GM19395 (cell line): ENCODE data around the gene CLIP1.
"Not testable (repeated sequence)": the region's sequence is repeated elsewhere in the genome, so short reads cannot be mapped to it uniquely, and the experiment has no call there.

Experiments
- ATAC-seq: cut with Tn5 transposase; IDR thresholded peaks from one replicate; pipeline ENCODE4 v1.9.1; 2021; ENCODE audit warnings: mild to moderate bottlenecking, moderate library complexity; ENCODE audit not compliant: unreplicated experiment

Gene CLIP1

DNA sequence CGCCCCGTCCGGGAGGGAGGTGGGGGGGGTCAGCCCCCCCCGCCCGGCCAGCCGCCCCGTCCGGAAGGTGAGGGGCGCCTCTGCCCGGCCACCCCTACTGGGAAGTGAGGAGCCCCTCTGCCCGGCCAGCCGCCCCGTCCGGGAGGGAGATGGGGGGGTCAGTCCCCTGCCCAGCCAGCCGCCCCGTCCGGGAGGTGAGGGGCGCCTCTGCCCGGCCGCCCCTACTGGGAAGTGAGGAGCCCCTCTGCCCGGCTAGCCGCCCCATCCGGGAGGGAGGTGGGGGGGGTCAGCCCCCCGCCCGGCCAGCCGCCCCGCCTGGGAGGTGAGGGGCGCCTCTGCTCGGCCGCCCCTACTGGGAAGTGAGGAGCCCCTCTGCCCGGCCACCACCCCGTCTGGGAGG is 64.9 kb downstream of the CLIP1 start:
- ATAC-seq: not testable (repeated sequence)

DNA sequence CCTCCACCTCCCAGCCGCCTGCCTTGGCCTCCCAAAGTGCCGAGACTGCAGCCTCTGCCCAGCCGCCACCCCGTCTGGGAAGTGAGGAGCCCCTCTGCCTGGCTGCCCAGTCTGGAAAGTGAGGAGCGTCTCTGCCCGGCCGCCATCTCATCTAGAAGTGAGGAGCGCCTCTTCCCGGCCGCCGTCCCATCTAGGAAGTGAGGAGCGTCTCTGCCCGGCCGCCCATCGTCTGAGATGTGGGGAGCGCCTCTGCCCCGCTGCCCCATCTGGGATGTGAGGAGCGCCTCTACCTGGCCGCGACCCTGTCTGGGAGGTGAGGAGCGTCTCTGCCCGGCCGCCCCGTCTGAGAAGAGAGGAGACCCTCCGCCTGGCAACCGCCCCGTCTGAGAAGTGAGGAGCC is 65.5 kb downstream of the CLIP1 start:
- ATAC-seq: not testable (repeated sequence)

DNA sequence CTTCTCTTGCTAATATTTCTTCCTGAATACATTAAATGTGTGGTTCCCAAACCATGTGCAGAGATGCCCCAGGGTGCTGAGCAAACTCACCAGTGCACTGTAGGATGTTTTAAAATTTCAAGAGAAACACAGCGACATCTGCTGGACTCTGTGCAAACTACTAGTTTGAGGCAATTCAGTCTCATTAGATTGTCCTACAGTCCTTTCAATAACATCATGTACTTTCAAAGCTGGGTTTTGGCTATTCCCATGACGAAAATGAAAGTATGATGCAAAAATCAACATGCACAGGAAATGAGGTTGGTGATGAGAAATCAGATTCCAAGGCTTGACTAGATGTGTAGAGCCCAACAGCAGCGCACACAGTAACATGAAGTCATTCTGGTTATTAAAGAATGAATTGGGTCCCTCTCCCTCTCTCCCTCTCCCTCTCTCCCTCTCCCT is 66.3 kb downstream of the CLIP1 start:
- ATAC-seq: no peak

DNA sequence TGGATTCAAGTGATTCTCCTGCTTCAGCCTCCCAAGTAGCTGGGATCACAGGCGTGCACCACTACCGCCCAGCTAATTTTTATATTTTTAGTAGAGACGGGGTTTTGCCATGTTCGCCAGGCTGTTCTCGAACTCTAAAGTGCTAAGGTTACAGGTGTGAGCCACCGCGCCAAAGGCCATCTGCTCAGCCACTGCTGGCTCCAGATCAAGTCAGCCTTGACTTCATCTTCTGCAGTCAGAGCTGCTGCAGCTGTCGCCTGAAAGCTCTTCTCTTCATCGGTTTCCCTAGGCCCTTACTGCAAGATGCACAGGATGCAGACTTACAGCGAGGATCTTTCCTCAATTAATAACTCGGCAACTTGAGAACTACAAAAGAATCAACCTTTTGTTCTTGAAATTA is 66.8 kb downstream of the CLIP1 start:
- ATAC-seq: no peak

DNA sequence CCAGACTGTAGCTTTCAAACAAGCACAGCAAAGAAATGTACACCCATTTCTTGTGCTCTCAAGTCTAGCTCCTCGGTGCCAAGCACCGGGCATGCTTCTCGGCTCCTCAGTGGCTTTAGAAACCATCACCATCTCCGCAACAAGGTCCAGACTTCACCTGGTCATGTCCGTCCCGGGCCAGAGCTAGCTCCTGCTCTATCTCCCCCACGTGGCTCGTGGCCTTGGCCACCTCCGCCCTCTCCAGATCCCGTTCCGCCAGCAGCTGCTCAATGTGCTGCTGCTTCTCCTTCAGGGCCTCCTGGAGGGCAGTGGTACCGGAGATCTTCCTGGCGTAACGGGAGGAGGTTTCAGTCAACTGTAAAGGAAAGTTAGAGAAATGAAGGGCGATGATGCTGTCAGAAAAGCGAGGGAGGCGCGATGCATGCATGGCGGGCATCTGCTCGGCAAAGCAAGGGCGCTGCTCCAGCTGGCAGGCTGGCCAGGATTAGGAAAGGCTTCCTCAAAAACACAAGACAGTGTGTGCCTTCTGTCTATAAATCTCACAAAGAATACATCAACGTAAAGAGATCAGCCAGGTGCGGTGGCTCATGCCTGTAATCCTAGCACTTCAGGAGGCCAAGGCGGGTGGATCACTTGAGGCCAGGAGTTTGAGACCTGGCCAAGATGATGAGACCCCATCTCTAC is 67.4 kb downstream of the CLIP1 start:
- no peak for ATAC-seq

DNA sequence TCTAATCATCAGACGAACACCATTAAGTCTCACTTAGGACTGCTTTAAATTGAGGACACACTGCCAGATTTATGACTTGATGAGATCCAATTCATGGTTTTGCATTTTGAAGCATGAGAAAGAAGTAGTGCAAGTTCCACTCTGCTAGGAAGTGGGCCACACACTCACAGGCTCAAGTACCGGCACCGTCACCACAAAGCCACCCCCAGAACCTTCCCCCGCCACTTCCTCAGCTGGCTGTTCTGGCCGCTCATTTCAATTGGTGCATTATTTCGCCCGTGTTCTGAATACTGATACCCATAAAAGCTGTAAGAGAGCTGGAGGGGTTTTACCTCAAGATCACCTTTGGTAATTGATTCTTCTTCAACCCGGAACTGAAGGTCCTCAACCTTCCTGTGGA is 70.1 kb downstream of the CLIP1 start:
- ATAC-seq: no peak

DNA sequence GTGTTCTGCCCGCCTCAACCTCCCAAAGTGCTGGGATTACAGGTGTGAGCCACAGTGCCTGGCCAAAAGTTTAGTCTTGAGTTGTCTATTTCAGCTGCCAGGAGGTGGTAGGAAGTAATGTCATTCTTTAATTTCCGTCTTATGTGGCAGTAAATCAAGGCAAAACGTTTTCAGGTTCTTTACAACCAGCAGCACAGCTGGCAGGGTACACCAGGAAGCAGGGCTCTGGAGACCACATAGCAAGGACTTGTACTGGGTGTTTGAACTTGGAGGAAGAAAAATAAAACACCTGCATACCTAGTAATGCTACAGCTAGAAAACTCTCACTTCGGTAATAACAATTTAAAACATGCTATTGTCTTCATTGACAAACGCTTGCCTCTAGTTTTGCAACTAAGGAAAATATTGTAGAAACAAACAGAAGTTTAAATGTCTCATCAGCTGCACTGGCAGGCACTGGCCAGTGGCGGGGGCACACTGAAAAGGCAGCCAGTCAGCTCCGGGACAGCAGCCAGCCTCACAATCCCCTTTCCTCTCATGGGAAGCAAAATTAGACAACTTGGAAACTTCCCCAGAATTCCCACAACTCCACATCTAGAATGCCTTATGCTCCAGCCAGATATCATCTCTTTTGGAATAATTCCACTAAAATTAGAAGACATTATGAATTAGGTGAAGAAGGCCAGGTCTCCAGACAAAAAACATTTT is 72.2 kb downstream of the CLIP1 start:
- no peak for ATAC-seq

DNA sequence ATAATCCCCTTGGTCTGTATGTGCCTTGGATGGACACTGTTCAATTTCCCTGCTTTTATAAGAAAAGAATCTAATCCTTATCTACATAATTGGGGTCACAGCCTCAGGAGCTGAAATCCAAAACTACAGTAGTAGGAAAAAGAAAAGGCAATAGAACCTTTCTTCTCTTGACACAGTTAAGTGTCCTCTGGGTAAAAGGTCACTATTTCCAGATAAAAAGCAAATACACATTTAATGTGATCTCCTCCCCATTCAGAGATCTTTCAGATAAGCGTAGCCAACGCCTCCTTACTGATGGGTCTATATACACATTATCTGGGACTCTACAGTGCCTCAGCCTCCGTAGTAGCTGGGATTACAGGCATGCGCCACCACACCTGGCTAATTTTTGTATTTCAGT is 73.4 kb downstream of the CLIP1 start:
- no peak for ATAC-seq

DNA sequence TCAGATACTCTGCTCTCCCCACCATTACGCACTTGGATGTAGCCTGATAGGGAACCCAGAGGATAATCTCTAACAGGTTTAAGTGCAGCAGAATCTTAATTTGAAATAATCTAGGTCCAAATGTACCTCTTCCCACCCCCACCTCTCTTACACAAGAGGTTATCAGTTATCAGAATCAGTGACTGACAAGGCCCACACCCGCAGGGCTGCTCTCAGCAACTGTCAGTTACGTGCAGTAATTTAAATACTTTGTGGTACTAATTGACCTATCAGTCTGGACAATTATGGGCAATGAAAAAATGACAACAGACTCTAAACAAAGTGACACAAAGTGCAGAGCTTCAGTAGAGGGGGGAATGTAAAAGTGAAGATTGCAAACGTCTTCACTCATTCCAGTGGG is 74.0 kb downstream of the CLIP1 start:
- no peak for ATAC-seq

DNA sequence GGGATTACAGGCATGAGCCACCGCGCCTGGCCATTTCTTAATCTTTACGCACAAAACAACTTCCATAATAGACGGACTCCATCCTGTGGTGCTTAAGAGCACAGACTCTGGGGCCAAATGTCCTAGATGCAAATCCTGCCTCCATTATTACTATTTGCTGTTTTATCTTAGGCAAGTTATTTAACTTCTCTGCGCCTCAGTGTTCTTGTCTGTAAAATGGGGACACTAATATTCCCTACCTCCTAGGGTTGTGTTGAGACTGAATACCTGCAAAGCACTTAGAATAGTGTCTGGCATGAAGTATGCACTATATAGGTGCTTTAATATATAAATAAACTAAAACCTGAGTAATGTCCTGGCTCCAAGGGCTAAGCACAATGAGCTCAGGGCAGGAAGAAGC is 76.4 kb downstream of the CLIP1 start:
- no peak for ATAC-seq

DNA sequence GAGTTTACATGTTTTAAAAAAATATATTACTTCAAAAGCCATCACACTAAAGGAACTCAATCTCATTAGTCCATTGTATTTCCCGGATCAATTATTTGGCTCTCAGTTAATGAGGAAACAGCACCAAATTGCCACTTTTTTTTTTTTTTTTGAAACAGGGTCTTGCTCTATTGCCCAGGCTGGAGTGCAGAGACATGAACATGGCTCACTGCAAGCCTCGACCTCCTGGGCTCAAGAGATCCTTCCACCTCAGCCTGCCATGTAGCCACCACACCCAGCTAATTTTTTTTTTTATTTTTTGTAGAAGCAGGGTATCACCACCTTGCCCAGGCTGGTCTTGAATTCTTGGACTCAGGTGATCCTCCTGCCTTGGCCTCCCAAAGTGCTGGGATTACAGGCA is 77.4 kb downstream of the CLIP1 start:
- no peak for ATAC-seq

DNA sequence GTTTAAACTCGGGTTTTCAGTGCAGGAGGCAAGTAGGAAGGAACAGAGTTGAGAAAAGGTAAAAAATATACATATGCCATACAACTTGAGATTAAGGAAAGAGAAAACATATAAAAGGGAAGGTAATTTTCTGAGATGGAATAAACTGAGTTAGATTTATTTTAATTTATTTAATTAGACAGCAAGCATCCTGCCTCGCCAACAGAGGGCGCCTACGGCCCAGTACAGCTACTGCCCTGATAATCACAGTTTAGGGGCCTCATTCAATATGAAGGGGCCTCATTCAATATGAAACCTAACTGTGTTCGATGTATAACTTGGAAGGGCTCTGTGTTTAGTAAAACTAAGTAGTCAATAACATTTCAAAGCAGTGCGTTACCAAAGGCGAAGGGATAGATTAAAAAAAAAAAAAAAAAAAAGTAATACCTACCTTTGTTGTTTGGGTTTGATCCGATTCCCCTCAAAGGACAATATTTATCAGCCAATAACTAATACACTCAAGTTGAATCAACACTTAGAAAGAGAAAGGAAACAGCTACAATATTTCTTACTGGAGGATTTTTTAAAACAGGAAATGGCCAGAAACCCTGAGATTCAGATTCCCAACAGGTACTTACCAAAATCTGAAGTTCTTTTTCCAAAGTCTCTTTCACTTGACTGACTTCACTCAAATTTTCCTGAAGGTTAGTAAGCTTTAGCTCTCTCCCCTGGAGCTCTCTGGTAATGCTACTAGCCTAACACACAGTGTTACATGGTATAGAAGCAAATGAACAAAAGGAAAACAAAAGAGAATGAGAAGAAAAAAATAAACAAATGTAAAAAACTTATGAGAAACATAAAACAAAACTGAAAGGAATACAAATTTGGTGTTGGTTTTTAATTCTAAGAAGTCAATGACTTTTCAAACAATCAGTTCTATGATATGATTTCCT is 86.2 kb downstream of the CLIP1 start:
- no peak for ATAC-seq

DNA sequence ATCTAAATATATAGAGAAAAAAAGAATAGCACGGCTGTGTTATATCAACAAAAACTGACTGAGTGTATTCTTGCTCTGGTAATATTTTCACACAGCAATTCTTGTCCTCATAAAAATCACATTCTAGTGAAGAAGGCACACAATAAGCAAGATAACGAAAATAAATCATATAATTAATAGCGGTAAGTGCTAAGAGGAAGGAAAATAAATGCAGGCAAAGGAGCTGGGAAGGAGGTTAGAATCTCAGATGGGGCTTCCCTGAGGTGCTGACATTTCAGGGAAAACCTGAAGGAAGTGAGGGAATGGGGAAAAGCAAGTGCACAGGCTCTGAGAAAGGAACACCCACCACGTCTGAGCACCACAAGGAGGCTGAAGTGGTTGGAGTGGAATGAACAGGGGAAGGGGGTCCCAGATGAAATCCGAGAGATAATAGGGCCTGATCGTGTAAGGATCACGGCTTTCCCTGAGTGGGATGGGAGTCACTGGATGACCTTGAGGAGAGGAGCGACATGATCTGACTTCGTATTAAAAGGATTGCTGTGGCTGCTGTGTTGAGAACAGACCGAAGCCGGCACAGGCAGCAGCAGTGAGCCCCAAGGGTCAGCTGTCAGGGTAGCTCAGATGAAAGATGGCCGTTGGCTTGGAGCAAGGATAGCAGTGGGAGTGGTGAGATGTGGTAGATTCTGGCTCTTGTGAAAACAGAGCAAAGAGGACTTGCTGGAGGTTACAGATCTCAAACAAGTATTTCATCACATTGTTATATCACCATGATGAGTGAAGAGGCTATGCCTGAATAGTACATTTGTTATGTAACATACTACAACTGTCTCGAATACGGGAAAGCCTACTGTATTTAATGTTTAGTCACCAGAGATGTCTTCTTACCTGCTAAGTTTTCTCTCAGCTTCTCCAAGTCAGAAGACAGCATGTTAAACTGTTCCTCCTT is 89.1 kb downstream of the CLIP1 start:
- no peak for ATAC-seq

DNA sequence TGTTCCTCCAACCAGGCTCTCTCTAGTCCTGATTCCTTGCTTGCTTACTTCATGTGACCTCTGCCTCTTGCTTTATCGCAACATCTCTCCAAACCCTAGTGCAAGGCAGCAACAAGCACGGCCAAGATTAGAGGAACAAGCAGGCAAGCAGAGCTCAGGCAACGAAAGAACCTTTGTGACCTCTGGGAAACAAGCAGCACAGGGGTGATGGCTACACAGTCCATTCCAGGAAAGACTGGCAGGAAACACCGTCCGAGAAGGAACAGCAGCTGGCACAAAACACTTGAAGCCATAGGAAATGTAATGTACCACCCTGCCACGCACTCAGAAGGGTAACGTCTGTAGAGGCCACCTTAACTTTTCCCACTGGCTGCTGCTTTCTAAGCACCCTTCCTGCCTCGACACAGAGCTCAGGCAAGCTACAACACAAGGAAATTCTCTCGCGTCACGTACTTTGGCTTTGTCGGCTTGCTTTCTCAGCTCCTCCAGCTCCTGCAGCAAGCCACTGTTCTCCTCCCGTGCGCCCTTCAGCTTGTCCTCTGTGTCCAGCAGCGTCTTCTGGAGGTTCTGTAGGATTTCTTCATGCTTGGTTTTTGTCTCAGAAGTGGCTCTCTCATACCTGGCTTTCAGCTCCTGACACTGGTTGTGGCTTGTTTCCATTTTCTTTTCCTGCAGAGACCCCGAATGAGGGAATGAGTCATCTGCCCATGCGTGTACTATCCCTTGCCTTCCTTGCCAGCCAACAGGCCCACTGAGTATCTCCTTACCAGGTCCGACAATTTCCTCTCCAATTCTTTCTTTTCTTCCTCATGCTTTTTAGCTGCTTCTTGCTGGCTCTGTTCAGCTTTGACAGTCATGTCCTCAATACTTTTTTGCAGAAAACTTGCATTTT is 94.7 kb downstream of the CLIP1 start:
- no peak for ATAC-seq

DNA sequence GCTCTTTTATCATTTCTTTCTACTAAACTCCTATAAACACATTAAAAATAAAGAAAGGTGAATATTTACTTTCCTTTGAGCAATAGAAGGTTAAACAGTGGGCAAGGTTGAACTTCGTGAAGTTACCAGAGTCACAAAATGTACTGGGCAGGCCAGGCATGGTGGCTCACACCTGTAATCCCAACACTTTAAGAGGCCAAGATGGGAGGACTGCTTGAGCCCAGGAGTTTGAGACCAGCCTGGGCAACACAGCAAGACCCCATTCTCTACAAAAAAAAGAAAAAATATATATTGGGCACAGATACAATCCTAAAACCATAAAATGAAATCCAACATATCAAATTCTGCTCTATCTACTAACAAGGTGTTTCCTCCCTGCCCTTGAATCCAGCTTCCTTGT is 95.5 kb downstream of the CLIP1 start:
- no peak for ATAC-seq

DNA sequence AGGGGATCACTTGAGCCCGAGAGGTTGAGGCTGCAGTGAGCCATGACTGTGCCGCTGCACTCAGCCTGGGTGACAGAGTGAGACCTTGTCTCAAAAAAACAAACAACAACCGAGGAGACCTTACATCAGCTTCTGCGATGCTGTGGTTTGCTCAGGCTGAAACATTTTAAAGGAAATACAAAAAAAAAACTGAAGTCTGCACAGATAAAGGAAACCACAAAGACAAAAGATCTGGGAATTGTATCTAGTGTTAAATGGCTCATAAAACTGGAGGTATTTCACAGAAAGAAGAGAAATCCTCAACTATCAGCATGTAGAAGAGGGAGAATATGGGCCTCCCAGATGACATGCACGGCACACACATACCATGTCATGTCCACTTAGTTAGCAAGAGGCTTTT is 95.9 kb downstream of the CLIP1 start:
- no peak for ATAC-seq

DNA sequence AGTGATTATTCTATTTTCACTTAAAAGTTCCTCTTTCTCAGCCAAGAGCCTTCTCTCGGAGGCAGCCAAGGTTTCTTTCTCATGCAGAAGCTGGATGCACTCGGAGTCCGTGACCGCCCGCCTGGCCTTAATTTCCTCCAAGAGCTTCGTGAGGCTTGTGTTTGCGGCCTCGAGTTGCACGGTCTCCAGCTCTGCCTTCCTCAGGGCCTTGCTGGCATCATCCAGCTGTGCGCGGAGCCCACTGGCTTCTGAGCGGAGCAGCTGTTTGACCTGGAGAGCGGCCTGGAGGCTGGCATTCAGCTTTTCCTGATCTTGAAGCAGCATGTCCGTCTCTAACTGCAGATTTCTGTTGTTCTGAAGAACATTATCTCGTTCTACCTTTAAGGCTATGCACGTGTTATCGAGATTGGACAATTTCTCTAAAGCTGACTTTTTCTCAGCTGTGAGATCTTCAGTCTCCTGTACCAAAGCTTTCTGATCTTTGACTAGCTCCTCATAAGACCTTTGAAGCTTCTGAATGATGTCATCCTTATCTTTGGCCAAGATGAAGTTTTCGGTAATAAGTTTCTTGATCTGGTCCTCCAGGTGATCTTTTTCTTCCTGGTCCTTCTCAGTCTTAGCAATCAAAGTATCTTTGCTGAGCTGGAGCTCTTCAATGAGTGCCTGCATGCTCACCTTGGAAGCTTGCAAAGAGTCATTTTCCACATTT is 99.0 kb downstream of the CLIP1 start:
- no peak for ATAC-seq

DNA sequence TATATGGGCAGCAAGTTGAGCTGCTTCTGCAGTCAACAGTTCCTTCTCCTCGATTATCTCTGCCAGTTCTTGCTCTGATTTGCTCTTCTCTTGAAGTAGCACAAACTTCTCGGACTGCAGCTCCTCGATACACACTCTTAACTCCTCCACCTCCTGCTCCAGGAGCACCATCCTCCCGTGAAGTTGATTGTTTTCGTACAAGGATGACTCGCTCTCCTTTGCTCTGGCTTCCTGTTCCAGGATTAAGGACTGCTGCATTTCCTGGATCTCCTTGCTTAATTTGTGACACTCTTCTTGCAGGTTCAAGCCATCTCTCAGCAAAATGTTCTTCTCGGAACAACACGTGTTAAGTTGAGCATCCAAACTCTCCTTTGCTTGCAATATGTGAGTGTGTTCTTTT is 100.0 kb downstream of the CLIP1 start:
- no peak for ATAC-seq
